ENCODE data around the gene CEP295NL.

CEP295NL gene

GRCh38 chr17:78893684-78894083 lies 9.3 kb downstream of the CEP295NL start:
- H3K4me3 ChIP-seq (ENCODE audit: low read depth, low read length): no peak overlapping the region
- TF ChIP-seq POLR2A (IDR thresholded peaks at IDR 0.05; ENCODE audit: extremely low read depth, insufficient read length) (no peak), CTCF (IDR thresholded peaks at IDR 0.05; ENCODE audit: low read depth, low read length) (no peak), MAX (IDR thresholded peaks at IDR 0.05; ENCODE audit: low read depth, low read length) (no peak), MYC (IDR thresholded peaks at IDR 0.05; ENCODE audit: low read depth, low read length) (no peak)
- no peak for DNase-seq (ENCODE audit: low read depth)

GRCh38 chr17:78892936-78893379 lies 10.0 kb downstream of the CEP295NL start:
- peak; percentile 69 for DNase-seq (ENCODE audit: low read depth)
- H3K4me3 ChIP-seq (ENCODE audit: low read depth, low read length): no peak overlapping the region
- TF ChIP-seq MAX (IDR thresholded peaks at IDR 0.05; ENCODE audit: low read depth, low read length) (peak; percentile 75), CTCF (IDR thresholded peaks at IDR 0.05; ENCODE audit: low read depth, low read length) (no peak), MYC (IDR thresholded peaks at IDR 0.05; ENCODE audit: low read depth, low read length) (0 out of 2 replicates have a peak, but pooled peaks have one; percentile 28)

- TF ChIP-seq MAX (IDR thresholded peaks at IDR 0.05; ENCODE audit: low read depth, low read length): no peak
- TF ChIP-seq MYC (IDR thresholded peaks at IDR 0.05; ENCODE audit: low read depth, low read length): no peak
- TF ChIP-seq POLR2A (IDR thresholded peaks at IDR 0.05; ENCODE audit: extremely low read depth, insufficient read length): no peak
- TF ChIP-seq CTCF (IDR thresholded peaks at IDR 0.05; ENCODE audit: low read depth, low read length): no peak
- peak; percentile 59 for DNase-seq (ENCODE audit: low read depth)
- H3K4me3 ChIP-seq (ENCODE audit: low read depth, low read length): no peak overlapping the region
Measured at GRCh38 chr17:78892520-78892919, 10.5 kb downstream of the CEP295NL start.

- TF ChIP-seq POLR2A (IDR thresholded peaks at IDR 0.05; ENCODE audit: extremely low read depth, insufficient read length) (no peak), CTCF (IDR thresholded peaks at IDR 0.05; ENCODE audit: low read depth, low read length) (no peak), MYC (IDR thresholded peaks at IDR 0.05; ENCODE audit: low read depth, low read length) (no peak), MAX (IDR thresholded peaks at IDR 0.05; ENCODE audit: low read depth, low read length) (no peak)
- no peak overlapping the region for H3K4me3 ChIP-seq (ENCODE audit: low read depth, low read length)
- DNase-seq (ENCODE audit: low read depth): no peak
Measured at GRCh38 chr17:78892062-78892456, 10.9 kb downstream of the CEP295NL start.

GRCh38 chr17:78891406-78892061 lies 11.5 kb downstream of the CEP295NL start:
- no peak for DNase-seq (ENCODE audit: low read depth)
- H3K4me3 ChIP-seq (ENCODE audit: low read depth, low read length): no peak overlapping the region
- TF ChIP-seq CTCF (IDR thresholded peaks at IDR 0.05; ENCODE audit: low read depth, low read length): no peak
- no peak for TF ChIP-seq MYC (IDR thresholded peaks at IDR 0.05; ENCODE audit: low read depth, low read length)
- no peak for TF ChIP-seq MAX (IDR thresholded peaks at IDR 0.05; ENCODE audit: low read depth, low read length)
- no peak for TF ChIP-seq POLR2A (IDR thresholded peaks at IDR 0.05; ENCODE audit: extremely low read depth, insufficient read length)
